Left ventricle myocardium superior (tissue), 1 donor: Measurements from ENCODE around the gene ADGRD2. TPM values are rescaled to one million over a fixed set of nuclear protein-coding genes. Genes with fewer than 3 reads are reported as not detected.
"Not testable (repeated sequence)": the region's sequence is repeated elsewhere in the genome, so short reads cannot be mapped to it uniquely, and the experiment has no call there.

Experiments used
- ATAC-seq: fragments of 200-7000 bp; cut with Tn5 transposase; one replicate; pipeline ENCODE4 v1.9.1; 2020; ENCODE audit warnings: mild to moderate bottlenecking, moderate library complexity
- DNase-seq: peaks from one replicate; pipeline ENCODE4 v3.0.0-alpha.2; 2020
- intact Hi-C: fragments of 100-400 bp; cut with micrococcal nuclease; formaldehyde crosslinking; loops from one replicate; pipeline ENCODE4 v1.11.0; 2022
- long read RNA-seq: library from polyadenylated mRNA; unstranded; transcript quantifications from one replicate; pipeline ENCODE4 v2.0.0, GENCODE V29; 2021
- total RNA-seq: library from RNA; stranded (reverse); fragmentation: NEBNext Ultra II Directional; extraction: Animal tissue kit (Norgen Biotek cat#: 25700); gene quantifications from one replicate; pipeline ENCODE4 v1.2.1, GENCODE V29; 2021
- donor health status: DM: no; HTN: yes; CAD: no; lungs with severe emphysema.

ADGRD2 gene, protein sequence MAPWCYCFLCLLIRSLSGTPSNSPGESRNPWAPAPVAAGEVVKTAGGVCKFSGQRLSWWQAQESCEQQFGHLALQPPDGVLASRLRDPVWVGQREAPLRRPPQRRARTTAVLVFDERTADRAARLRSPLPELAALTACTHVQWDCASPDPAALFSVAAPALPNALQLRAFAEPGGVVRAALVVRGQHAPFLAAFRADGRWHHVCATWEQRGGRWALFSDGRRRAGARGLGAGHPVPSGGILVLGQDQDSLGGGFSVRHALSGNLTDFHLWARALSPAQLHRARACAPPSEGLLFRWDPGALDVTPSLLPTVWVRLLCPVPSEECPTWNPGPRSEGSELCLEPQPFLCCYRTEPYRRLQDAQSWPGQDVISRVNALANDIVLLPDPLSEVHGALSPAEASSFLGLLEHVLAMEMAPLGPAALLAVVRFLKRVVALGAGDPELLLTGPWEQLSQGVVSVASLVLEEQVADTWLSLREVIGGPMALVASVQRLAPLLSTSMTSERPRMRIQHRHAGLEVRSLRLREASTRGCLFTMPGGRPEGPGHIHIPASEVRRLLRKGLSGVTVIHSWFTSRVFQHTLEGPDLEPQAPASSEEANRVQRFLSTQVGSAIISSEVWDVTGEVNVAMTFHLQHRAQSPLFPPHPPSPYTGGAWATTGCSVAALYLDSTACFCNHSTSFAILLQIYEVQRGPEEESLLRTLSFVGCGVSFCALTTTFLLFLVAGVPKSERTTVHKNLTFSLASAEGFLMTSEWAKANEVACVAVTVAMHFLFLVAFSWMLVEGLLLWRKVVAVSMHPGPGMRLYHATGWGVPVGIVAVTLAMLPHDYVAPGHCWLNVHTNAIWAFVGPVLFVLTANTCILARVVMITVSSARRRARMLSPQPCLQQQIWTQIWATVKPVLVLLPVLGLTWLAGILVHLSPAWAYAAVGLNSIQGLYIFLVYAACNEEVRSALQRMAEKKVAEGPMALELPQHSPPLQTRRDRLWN
- not detected for total RNA-seq
- long read RNA-seq: 0 reads

DNA sequence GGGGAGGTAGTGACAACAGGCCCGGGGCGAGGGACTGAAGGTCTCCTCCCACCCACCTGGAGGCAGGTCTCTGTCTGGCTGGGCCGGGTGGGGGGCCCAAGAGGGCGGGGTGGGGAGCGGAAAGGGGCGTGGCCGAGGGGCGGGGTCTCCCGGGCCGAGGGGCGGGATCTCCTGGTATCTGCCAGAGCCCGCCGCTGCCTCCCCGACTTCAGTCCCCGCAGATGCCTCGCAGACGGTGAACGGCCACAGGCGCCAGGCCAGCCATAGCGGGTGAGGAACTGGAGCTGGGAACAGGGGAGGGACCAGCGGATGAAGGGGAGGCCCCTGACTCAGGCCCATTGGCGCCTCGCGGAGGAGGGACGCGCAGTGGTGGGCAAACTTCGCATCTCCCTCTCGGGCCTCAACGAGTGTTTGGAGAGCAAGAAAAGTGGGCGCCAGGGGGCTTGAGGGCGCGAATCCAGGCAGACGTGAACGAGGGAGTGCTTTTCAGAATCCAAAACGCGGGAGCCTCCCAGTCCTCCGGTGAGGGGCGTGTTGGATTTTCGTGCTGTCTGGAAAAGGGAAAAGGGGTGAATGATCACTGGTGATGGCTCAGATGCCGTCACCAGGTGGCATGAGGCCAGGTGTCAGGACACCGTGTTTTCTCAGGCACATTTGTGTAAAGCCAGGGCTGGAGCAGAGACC lies at the start of gene ADGRD2:
ADGRD2 (plus strand) TSS at position 211 of the 684 bp plus-strand sequence. CDS start 1,216 bp downstream, outside the sequence.
- no peak for DNase-seq
- no peak for ATAC-seq
- intact Hi-C loops: no loop called here

DNA sequence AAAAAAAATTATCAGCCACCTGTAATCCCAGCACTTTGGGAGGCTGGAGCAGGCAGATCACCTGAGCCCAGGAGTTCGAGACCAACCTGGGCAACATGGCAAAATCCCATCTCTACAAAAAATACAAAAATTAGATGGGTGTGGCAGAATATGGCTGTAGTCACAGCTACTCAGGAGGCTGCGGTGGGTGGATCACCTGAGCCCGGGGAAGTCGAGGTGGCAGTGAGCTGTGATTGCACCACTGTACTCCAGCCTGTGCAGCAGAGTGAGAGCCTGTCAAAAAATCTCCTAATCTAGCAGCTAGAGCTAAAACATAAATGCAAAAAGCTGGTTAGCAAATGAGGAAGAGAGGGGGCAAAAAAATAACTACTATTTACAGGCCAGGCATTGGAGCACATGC lies 47.0 kb upstream of the ADGRD2 start:
- intact Hi-C loops: no loop called here
- no peak for DNase-seq
- ATAC-seq: no peak

DNA sequence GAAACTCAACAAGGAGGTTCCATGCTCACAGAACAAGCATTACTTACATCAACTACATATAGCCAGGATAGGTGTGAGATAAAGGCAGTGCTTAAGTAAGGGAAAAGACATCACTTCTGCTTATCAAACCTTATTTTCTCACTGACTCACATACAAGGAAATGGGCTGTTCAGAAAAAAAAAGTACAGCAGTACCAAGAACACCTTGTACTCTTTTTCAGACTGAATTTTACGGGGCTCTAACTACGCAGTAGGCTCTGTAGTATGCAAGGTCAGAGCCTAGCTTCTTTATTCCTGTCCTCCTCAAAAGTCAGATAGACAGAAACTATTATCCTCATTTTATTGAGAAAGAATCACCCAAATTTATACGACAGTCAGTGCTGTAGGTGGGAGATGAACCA lies 40.8 kb upstream of the ADGRD2 start:
- intact Hi-C loops: no loop called here
- ATAC-seq: no peak
- DNase-seq: no peak

DNA sequence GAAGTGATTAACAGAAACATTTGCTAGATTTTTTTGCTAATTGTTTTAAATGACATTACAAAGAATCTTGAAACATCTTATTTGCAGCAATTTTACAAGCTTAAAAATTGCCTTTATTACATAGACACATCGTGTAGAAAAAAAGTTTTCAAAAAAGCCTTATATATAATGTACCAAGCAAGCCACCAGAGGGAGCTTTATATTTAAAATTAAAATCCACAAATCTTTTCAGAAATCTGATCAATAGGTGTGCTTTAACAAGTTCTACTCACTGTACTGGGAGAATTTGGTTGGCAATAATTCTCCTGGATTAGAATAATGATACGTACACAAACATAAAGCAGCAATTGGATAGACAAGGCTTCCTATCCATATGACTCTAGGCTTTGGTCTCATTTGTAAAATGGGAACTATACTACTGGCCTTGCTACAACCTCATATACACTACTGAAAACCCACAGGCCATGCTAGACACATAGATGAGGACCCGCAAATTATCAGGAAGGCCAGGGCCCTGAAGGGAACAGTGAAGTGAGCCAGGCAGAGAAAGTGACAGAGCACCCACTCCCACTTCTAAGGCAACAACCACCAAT lies 39.8 kb upstream of the ADGRD2 start:
- intact Hi-C loops: no loop called here
- DNase-seq (no peak), ATAC-seq (no peak)

DNA sequence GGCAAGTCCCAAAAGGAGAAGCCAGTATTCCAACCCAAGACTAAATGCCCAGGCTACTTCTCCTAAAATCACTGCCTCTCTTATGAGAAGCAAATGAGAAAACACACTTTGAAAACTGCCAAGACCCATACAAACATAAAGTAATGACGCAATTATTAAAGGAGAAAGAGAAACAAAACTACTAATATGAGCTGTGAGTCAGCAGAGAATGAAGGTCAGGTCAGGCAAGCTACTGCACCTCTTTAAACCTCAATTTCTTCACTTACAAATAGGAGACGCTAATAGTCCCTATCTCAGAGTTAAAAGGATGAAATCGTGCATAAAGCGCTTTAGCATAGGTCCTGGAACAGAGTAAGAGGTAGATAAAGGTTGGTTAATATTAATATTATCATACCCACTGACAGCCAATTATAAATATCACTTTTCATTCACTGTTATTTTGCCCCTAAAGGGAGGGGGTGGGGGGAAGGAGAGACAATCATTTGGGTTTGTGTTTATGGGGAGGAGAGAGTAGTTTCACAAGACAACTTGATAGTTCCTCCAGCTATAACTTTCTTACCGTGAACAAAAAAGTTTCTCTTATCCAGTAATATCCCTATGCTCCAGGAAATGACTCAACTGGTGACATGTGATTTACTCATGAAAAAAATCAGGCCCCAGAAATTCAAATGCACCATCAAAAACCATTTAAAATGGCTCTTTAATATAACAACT lies 38.6 kb upstream of the ADGRD2 start:
- ATAC-seq: no peak
- intact Hi-C loops: no loop called here
- no peak for DNase-seq

DNA sequence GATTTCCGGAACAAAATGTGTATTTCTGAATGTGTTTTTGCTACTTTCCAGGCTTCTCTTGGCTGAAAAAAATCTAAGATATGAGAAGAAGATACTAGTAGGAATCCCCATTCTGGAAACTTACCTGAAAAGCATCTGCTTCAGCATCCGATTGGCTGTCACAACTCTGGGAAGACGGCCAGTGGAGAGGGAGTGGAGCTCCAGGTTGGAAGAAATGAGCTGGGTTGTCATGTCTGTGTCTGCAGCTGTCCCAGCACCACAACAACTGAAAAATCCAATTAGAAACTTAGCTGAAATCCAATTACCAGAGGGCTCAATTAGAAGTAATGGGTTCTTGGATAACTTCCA lies 38.0 kb upstream of the ADGRD2 start:
- DNase-seq (no peak), ATAC-seq (no peak)
- intact Hi-C loops: no loop called here

DNA sequence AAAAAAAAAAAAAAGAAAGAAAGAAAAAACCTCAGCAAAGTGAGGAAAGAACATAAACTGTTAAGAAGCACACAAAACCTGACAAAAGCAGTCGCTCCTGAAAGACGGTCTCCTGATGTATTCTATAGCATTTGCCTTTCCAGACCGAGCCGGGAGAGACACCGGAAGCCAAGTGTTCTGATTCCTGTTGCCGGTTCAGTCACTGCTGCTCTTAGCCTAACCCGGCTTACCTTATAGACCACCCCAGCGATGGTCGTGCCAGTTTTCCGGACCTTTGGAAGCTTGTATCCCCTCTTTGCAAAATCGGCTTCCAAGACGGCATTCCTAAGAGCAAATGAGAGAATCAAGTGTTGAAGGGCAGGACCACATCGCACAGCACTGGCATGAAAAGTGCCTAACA lies 35.6 kb upstream of the ADGRD2 start:
- DNase-seq (no peak), ATAC-seq (no peak)
- intact Hi-C loops: no loop called here

DNA sequence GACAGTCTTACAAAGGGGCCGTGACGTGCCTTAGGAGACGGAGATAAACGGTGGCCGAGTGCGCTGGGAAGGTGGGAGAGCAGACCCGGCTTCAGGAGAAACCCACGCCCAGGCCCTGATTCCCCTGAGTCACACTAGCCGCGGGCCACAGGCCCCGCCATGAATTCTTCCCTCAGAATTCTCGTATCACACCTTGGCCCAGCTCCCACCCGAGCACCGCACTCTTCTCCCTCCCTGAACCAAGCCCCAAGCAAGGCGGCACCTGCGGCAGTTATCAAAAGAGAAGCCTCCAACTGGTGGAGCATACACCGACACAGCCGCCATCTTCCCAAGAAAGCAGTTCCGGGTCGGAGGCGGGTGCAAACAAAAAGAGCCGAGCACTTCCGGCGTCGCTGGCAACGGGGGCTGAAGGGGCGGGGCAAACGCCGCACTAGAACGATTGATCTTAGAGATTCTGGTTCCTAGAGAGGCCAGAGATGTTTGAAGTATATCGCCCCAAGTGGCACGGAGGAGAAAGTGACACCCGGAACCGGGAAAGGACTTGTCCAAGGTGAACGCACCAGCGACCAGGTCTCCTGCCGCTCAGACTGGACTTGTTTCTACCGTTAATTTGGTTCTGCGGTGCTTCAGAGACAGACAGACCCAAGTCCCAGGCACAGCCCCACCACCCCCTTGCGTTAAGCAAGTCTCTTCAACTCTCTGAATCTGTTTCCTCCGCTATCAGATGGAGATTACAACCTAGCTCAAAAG lies 35.0 kb upstream of the ADGRD2 start, which contains the start of gene PSMB7:
PSMB7 (minus strand) TSS at position 341 of the 750 bp plus-strand sequence; CDS start at position 324, 17 bp downstream.
- ATAC-seq (peak; percentile 95), DNase-seq (peak; percentile 97)
- intact Hi-C loops: no loop called here

DNA sequence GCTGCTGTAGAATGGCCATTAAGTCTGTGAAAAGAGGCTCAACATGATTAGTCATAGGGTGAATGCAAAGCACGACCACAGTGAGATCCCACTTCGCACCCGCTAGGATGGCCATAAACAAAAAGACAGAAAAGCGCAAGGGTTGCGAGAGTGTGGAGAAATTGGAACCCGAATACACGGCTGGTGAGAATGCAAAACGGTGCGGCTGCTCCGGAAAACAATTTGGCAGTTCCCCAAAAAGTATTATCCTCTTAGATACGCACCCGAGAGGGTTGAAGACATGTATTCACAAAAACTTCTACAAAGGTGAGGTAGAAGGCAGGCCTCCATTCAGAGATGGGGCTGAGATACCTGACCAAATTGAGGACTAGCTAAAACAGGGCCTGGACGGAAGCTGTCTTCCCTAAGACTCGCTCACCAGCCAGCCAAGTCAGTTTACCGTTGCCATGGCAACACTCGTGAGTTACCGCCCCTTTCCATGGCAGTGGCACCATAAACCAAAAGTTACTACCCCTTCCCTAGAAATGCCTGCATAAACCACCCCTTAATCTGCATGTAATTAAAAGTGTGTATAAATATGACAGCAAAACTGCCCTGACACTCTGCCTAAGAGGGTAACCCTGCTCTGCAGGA lies 34.3 kb upstream of the ADGRD2 start:
- no peak for DNase-seq
- intact Hi-C loops: no loop called here
- ATAC-seq: no peak

DNA sequence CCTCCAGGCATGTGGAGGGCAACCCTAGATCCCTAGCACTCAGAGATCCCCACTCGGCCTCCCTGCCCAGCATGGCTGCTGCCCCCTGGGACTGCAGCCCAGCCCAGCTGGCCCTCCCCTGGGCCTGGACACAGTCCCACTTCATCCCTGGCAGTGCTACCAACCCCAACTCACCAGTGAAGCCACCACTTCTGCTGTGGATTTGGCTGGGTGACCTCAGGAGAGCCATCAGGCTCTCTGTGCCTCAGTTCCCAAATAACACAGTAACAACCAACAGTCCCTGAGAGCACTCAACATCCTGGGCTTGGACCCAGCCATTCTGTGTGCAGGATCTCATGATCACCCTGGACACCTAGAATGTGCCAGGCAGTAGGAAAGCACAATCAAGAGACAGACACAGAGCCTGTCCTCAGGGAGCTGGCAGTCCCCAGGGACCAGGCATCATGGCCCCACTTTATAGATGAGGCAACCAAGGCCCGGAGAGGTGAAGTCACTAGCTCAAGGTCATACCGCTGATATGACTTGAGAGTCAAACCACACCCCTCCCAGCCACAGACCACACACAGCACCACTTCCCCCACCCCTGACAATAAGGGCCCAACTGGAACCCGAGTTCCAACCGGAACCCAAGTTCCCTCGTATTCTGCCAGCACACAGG lies 30.3 kb upstream of the ADGRD2 start:
- ATAC-seq (peak; percentile 4), DNase-seq (no peak)
- intact Hi-C loops: loop anchor here (5.0 kb wide), 1 partner anchor 117 kb away; no protein-coding TSS in a partner anchor

DNA sequence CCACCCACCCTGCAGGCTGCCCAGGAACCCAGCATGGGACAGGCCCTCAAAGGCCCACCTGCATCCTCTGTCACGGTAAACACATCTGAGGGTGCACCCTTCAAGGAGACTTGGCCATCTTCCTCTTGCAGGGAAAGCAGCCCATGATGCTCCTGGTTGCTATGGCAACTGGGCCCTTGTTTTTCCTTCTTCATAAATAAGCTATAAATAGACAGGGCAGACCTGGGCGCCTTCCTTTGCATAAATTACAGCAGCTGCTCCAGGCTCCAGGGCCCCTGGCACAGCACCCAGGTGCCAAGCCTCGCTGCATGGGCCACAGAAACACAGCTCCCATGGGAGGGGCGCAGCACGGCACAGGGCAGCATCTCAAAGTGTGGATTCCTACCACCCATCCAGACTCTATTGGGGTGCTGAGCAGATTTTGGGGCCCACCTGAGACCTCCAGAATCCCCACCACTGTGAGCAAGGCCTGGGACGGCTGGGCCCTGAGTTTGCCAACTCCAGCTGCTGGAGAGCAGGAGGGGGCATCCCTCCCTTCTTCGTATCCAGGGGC lies 29.2 kb upstream of the ADGRD2 start:
- ATAC-seq (peak; percentile 37), DNase-seq (peak; percentile 40)
- intact Hi-C loops: loop anchor here (5.0 kb wide), 1 partner anchor 116 kb away; no protein-coding TSS in a partner anchor

DNA sequence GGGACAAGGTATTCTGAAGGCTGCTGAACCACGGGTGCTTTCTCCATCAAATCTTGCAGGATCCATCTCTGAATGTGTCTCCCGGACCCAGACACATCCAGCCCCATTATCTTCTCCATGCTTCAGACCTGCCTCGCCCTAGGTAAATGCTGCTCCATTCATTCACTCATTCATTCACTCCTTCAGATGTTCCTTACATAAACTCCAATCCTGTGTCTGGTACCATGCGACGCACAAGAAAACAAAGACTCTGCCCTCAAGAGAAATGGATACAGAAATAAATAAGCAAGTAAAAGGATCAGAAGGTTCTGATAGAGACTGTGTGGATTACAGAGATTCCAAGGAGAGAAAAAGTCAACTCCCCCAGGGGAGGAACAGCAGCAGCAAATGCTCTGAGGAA lies 27.1 kb upstream of the ADGRD2 start:
- intact Hi-C loops: loop anchor here (5.0 kb wide), 1 partner anchor 114 kb away; no protein-coding TSS in a partner anchor
- DNase-seq (no peak), ATAC-seq (no peak)

DNA sequence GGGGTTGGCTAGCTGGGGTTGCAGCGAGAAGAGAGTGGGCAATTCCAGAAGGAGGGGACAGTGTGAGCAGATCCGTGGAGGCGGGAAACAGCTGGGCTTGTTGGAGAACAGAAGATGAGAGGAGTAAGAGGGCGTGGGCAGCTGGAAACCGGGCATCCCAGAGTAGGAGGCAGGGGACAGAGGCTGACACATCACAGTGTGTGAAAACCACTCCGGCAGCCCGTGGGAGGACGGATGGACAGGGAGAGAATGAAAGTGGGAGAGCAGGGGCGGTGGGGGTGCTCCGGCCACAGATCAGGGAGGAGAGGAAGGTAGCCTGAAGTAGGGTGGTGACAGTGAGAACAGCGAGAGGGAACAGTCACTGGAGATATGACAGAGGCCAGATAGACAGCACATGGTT lies 26.7 kb upstream of the ADGRD2 start:
- ATAC-seq (no peak), DNase-seq (no peak)
- intact Hi-C loops: loop anchor here (5.0 kb wide), 1 partner anchor 114 kb away; no protein-coding TSS in a partner anchor

DNA sequence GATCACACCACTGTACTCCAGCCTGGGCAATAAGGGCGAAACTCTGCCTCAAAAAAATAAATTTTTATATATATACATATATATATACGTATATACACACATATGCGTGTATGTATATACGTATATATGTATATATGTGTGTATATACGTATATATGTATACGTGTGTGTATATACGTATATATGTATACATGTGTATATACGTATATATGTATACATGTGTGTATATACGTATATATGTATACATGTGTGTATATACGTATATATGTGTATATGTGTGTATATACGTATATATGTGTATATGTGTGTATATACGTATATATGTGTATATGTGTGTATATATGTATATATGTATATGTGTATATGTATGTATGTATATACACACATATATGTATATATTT lies 24.5 kb upstream of the ADGRD2 start:
- intact Hi-C loops, ATAC-seq, DNase-seq: not testable (repeated sequence)

DNA sequence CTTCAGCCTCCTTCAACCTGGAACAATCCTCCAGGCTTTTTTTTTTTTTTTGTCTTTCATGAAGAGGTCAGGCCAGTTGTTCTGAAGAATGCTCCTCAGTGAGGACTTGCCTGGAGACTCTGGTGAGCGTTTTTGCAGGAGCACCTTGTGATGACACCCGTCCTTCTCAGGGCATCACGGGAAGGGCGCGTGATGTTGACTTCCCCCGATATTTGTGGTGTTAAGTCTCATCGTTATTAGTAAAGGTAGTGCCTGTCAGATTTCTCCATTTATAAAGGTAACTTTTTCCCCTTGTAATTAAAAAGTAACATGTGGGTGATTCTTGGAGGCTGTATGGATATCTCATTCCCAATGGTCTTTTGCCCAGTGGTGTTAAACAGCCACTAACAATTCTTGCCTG lies 23.9 kb upstream of the ADGRD2 start:
- ATAC-seq: no peak
- intact Hi-C loops: no loop called here
- DNase-seq: no peak

DNA sequence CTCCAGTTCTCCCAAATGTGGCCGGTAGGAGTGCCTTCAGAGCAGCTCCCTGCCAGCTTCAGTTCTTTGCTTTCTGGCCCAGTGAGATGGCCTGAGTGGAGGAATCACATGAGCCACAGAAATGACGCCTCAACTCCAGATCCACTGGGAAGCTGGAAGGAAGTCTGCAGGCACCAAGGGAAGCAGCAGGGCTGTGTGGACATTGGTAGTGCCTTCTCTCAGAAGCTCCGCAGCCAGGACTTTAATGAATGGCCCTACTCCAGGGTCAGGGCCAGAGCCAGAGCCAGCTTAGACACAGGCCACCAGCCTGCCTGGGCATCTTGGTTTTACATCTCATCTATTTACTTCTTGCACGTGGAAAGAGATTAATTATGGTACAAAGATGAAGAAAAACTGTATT lies 23.0 kb upstream of the ADGRD2 start:
- DNase-seq (no peak), ATAC-seq (no peak)
- intact Hi-C loops: no loop called here
